Adrenal gland (tissue), 5 donors: Measurements from ENCODE around the gene MOGAT1.

ENCODE experiments used
- POLR2A ChIP-seq, 2 donors: fragments of 450-650 bp; IDR thresholded peaks; one replicate each; pipeline ENCODE4 v1.6.1; 2017; ENCODE audit warnings: antibody characterized with exemption in 2 of 2, mild to moderate bottlenecking in 2 of 2, moderate library complexity in 1 of 2
- TF ChIP-seq, protein P1 (sequence below), 6 experiments: fragments of 450-650 bp in 4 of 6; fragments of 200-600 bp in 2 of 6; sonication (generic) in 1 of 6; IDR thresholded peaks; 1 replicate in 5 of 6; 2 replicates in 1 of 6; pipeline versions ENCODE4 v1.5.1 to v1.8.0; 2016 to 2021; ENCODE audit warnings: antibody characterized with exemption in 6 of 6, mild to moderate bottlenecking in 2 of 6, moderate library complexity in 1 of 6
- donor health status: DM: no; HTN: no; CAD: no.

DNA sequence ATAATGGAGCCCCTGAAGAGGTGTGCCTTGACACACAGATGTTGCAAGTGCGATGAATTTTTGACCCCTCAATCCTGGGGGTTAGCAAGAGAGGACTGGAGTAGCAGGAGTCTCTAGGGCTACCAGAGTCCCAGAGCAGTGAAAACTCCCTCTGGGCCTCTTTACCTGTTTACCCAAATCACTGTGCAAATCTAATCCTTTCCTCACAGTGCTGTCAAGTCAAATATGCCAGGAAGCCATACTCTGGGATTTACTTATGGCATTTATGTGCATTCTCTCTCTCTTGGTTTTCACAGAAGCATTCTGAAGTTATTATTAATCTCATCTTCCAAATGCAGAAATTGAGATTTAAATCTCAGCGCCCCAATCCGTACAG is 62.0 kb downstream of the MOGAT1 start:
- TF ChIP-seq, protein P1, sequence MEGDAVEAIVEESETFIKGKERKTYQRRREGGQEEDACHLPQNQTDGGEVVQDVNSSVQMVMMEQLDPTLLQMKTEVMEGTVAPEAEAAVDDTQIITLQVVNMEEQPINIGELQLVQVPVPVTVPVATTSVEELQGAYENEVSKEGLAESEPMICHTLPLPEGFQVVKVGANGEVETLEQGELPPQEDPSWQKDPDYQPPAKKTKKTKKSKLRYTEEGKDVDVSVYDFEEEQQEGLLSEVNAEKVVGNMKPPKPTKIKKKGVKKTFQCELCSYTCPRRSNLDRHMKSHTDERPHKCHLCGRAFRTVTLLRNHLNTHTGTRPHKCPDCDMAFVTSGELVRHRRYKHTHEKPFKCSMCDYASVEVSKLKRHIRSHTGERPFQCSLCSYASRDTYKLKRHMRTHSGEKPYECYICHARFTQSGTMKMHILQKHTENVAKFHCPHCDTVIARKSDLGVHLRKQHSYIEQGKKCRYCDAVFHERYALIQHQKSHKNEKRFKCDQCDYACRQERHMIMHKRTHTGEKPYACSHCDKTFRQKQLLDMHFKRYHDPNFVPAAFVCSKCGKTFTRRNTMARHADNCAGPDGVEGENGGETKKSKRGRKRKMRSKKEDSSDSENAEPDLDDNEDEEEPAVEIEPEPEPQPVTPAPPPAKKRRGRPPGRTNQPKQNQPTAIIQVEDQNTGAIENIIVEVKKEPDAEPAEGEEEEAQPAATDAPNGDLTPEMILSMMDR (IDR thresholded peaks at IDR 0.05): no peak
- TF ChIP-seq POLR2A (IDR thresholded peaks at IDR 0.05): no peak
